MM.1S (cell line): ENCODE results near the gene MAPRE3.

Source experiments
- EZH2 ChIP-seq: fragments of 300-600 bp; sonication (generic); optimal IDR thresholded peaks from 2 replicates; pipeline ENCODE3; 2017; ENCODE audit warnings: low read depth, mild to moderate bottlenecking, antibody characterized with exemption, low read length, mixed read lengths
- TF ChIP-seq, protein P1 (sequence below): fragments of 300-600 bp; sonication (generic); IDR thresholded peaks from 2 replicates; pipeline ENCODE4 v1.5.1; 2016; ENCODE audit warnings: antibody characterized with exemption, low read length, mixed read lengths

- no peak for TF ChIP-seq EZH2
- TF ChIP-seq, protein P1, sequence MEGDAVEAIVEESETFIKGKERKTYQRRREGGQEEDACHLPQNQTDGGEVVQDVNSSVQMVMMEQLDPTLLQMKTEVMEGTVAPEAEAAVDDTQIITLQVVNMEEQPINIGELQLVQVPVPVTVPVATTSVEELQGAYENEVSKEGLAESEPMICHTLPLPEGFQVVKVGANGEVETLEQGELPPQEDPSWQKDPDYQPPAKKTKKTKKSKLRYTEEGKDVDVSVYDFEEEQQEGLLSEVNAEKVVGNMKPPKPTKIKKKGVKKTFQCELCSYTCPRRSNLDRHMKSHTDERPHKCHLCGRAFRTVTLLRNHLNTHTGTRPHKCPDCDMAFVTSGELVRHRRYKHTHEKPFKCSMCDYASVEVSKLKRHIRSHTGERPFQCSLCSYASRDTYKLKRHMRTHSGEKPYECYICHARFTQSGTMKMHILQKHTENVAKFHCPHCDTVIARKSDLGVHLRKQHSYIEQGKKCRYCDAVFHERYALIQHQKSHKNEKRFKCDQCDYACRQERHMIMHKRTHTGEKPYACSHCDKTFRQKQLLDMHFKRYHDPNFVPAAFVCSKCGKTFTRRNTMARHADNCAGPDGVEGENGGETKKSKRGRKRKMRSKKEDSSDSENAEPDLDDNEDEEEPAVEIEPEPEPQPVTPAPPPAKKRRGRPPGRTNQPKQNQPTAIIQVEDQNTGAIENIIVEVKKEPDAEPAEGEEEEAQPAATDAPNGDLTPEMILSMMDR = no peak
These were observed 94.7 kb downstream of the MAPRE3 start for GRCh38 chr2:27065128-27065527.
